Activated B cell treated with CpG ODN at 0.5 μM for 24 hours (primary cell): ENCODE data around the gene BAZ1A. TPM values are rescaled to one million over a fixed set of nuclear protein-coding genes. Genes with fewer than 3 reads are reported as not detected.
A peak's percentile ranks its signal among the peaks of the same experiment; 100 is the strongest.

ENCODE experiments used
- ATAC-seq: fragments of 200-7000 bp; cut with Tn5 transposase; one replicate; pipeline ENCODE4 v1.10.0; 2021; ENCODE audit warnings: low read depth, mild to moderate bottlenecking, moderate library complexity
- CTCF ChIA-PET: fragments of 350-600 bp; sonication (Branson Sonifier 250); formaldehyde crosslinking; loops from one replicate; lab custom pipeline; 2021; ENCODE audit warnings: antibody characterized with exemption; lab: Charles Lee
- POLR2A ChIA-PET: fragments of 350-600 bp; sonication (Branson Sonifier 250); formaldehyde crosslinking; loops from one replicate; lab custom pipeline; 2021; ENCODE audit warnings: antibody characterized with exemption; lab: Charles Lee
- DNase-seq: peaks from one replicate; pipeline ENCODE4 v3.0.0; 2022
- H3K27ac Mint-ChIP-seq: one replicate; pipeline ENCODE4 v1.8.0; 2020; ENCODE audit warnings: mixed read lengths
- H3K27me3 Mint-ChIP-seq: one replicate; pipeline ENCODE4 v1.8.0; 2021; ENCODE audit warnings: mixed read lengths
- H3K36me3 Mint-ChIP-seq: one replicate; pipeline ENCODE4 v1.8.0; 2021; ENCODE audit warnings: low read depth, mixed read lengths
- H3K4me1 Mint-ChIP-seq: one replicate; pipeline ENCODE4 v1.8.0; 2021; ENCODE audit warnings: mixed read lengths
- H3K4me3 Mint-ChIP-seq: one replicate; pipeline ENCODE4 v1.8.0; 2020; ENCODE audit warnings: mild to moderate bottlenecking, mixed read lengths
- H3K9me3 Mint-ChIP-seq: one replicate; pipeline ENCODE4 v1.8.0; 2020; ENCODE audit warnings: mixed read lengths
- intact Hi-C: fragments of 100-400 bp; cut with micrococcal nuclease; formaldehyde crosslinking; loops from one replicate; pipeline ENCODE4 v1.15.1; 2024
- total RNA-seq: library from RNA; stranded (reverse); gene quantifications from 2 replicates; pipeline ENCODE4 v1.2.3, GENCODE V29; 2022
- TF ChIP-seq, protein P1 (sequence below): fragments of 200-600 bp; IDR thresholded peaks from one replicate; pipeline ENCODE4 v1.8.0; 2022; ENCODE audit warnings: antibody characterized with exemption, mild to moderate bottlenecking

BAZ1A gene
- total RNA-seq, 1 donor from 2014 or later: 55.9 TPM

DNA sequence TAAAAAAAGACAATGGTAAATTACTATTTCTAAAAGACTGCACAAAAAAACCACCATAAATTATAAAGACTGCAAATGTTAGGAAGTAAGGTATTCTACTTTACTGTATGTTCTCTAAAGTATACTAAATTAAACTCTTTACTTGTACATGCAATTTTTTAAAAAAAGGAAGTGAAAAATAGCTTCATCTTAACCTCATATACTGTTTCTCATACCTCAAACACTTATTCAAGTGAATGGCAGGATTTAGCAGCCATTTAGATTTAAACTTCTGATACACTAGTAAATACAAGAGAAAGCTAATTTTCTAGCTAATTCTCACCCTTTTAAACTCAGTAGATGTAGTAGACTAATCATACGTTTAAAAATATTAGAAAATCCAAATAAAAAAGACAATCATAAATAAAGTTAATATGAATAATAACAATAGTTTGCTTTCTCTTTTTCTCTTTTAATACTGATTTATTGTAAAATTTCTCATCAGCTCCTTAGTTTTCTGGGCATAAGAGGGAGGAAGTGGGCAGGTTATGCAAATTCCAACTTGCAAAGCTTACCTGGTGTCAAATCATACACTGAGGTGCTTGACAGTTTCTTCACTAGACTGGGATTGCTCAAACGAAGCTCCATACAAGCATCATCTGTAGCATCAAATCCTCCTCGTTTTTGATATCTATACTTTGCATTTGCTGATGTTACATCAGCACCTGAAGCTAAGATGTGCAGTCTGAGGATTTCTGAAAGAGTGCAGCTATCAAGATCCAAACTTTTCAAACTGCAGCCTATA, 89.7 kb downstream of the BAZ1A start:
- Mint-ChIP-seq H3K27ac (peak overlapping the region; percentile 46), H3K27me3 (no peaks in the 10 kb centered on the region), H3K36me3 (peaks cover 62% of the 10 kb centered on the region), H3K4me3 (no peak overlapping the region), H3K4me1 (peaks cover 16% of the 10 kb centered on the region), H3K9me3 (no peaks in the 10 kb centered on the region)
- DNase-seq (no peak), ATAC-seq (peak; percentile 42)
- ChIA-PET CTCF (no interaction called here), POLR2A (interaction anchor here (0.6 to 1.7 kb wide), 5 partner anchors 12 to 336 kb away, joined by 4 to 8 read pairs (median 4); partner anchors contain the start of genes BAZ1A, FAM177A1, PPP2R3C and PRORP)
- intact Hi-C loops: no loop called here
- TF ChIP-seq, protein P1, sequence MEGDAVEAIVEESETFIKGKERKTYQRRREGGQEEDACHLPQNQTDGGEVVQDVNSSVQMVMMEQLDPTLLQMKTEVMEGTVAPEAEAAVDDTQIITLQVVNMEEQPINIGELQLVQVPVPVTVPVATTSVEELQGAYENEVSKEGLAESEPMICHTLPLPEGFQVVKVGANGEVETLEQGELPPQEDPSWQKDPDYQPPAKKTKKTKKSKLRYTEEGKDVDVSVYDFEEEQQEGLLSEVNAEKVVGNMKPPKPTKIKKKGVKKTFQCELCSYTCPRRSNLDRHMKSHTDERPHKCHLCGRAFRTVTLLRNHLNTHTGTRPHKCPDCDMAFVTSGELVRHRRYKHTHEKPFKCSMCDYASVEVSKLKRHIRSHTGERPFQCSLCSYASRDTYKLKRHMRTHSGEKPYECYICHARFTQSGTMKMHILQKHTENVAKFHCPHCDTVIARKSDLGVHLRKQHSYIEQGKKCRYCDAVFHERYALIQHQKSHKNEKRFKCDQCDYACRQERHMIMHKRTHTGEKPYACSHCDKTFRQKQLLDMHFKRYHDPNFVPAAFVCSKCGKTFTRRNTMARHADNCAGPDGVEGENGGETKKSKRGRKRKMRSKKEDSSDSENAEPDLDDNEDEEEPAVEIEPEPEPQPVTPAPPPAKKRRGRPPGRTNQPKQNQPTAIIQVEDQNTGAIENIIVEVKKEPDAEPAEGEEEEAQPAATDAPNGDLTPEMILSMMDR: no peak

DNA sequence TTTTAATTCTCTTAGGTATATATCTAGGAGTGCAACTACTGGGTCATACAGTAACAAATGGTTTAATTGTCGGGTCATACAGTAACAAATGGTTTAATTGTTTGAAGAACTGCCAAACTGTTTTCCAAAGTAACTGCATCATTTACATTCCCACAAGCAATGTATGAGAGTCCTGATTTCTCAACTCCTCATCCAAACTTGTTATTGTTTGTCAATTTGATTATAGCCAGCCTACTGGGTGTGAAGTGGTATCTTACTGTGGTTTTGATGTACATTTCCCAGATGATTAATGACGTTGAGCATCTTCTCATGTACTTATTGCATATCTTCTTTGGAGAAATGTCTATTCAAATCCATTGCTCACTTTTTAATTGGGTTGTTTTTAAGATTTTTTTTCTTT, 93.1 kb downstream of the BAZ1A start:
- no peak overlapping the region for H3K27ac Mint-ChIP-seq
- ATAC-seq: no peak
- H3K9me3 Mint-ChIP-seq: no peaks in the 10 kb centered on the region
- no peaks in the 10 kb centered on the region for H3K27me3 Mint-ChIP-seq
- H3K4me1 Mint-ChIP-seq: peaks cover 16% of the 10 kb centered on the region
- H3K4me3 Mint-ChIP-seq: no peak overlapping the region
- TF ChIP-seq, protein P1: no peak
- peaks cover 68% of the 10 kb centered on the region for H3K36me3 Mint-ChIP-seq
- DNase-seq: no peak
- intact Hi-C loops: no loop called here
- CTCF ChIA-PET: no interaction called here
- POLR2A ChIA-PET: no interaction called here

DNA sequence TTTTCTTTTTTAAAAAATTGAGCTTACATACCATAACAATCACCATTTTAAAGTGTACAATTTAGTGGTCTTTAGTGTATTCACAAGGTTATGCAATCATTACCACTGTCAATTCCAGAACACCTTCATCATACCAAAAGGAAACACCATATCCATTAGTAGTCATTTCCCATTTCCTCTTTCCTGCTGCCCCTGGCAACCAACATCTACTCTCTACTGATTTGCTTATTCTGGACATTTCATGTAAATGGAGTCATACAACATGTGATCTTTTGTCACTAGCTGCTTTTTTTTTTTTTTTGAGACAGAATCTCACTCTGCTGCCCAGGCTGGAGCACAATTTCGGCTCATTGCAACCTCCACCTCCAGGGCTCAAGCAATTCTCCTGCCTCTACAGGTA, 93.9 kb downstream of the BAZ1A start:
- Mint-ChIP-seq H3K4me1 (peaks cover 14% of the 10 kb centered on the region), H3K27me3 (no peaks in the 10 kb centered on the region), H3K9me3 (no peaks in the 10 kb centered on the region), H3K36me3 (peaks cover 72% of the 10 kb centered on the region), H3K4me3 (no peak overlapping the region), H3K27ac (no peak overlapping the region)
- peak; percentile 21 for ATAC-seq
- POLR2A ChIA-PET: no interaction called here
- TF ChIP-seq, protein P1: no peak
- no peak for DNase-seq
- CTCF ChIA-PET: no interaction called here
- intact Hi-C loops: no loop called here

DNA sequence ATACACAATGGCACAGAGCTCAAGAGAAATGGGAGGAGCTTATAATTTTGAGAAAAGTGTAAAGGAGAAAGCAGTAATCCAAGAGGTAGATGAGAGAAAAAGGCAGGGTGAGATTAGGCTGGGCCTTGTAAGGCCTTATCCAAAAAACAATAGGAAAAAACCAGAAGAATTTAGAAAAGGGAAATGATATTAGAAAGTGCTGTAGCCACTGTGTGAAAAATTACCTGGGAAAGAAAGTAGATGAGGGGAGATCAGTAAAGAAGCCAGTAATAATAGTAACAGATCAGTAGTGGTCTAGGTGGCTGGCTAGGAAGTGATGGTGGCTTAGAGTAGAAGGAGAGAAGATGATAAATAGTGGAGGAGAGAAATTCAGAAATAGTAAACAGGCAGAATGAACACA, 94.5 kb downstream of the BAZ1A start:
- Mint-ChIP-seq H3K27me3 (no peaks in the 10 kb centered on the region), H3K27ac (peak overlapping the region; percentile 32), H3K4me1 (peaks cover 8% of the 10 kb centered on the region), H3K4me3 (no peak overlapping the region), H3K9me3 (no peaks in the 10 kb centered on the region), H3K36me3 (peaks cover 75% of the 10 kb centered on the region)
- no peak for DNase-seq
- POLR2A ChIA-PET: no interaction called here
- no peak for ATAC-seq
- intact Hi-C loops: no loop called here
- TF ChIP-seq, protein P1: no peak
- CTCF ChIA-PET: no interaction called here

DNA sequence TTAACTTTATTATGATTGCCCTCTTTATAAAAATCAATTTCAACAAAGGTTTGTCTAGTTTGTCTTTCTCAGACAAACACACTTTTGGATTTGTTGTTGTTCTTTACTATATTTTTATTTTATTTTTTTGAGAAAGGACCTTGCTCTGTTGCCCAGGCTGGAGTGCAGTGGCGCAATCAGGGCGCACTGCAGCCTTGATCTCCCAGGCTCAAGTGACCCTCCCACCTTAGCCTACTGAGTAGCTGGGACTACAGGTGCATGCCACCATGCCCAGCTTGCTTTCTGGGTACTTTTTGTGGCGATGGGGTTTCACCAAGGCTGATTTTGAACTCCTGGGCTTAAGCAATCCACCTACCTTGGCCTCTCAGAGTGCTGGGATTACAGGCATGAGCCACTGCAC, 96.4 kb downstream of the BAZ1A start:
- TF ChIP-seq, protein P1: no peak
- no peak overlapping the region for H3K27ac Mint-ChIP-seq
- ChIA-PET CTCF (no interaction called here), POLR2A (no interaction called here)
- H3K4me3 Mint-ChIP-seq: no peak overlapping the region
- no peaks in the 10 kb centered on the region for H3K27me3 Mint-ChIP-seq
- peaks cover 79% of the 10 kb centered on the region for H3K36me3 Mint-ChIP-seq
- no peaks in the 10 kb centered on the region for H3K9me3 Mint-ChIP-seq
- DNase-seq (no peak), ATAC-seq (no peak)
- H3K4me1 Mint-ChIP-seq: no peaks in the 10 kb centered on the region
- intact Hi-C loops: no loop called here
